ENCODE results near the gene TFF2.

The TFF2 gene

DNA sequence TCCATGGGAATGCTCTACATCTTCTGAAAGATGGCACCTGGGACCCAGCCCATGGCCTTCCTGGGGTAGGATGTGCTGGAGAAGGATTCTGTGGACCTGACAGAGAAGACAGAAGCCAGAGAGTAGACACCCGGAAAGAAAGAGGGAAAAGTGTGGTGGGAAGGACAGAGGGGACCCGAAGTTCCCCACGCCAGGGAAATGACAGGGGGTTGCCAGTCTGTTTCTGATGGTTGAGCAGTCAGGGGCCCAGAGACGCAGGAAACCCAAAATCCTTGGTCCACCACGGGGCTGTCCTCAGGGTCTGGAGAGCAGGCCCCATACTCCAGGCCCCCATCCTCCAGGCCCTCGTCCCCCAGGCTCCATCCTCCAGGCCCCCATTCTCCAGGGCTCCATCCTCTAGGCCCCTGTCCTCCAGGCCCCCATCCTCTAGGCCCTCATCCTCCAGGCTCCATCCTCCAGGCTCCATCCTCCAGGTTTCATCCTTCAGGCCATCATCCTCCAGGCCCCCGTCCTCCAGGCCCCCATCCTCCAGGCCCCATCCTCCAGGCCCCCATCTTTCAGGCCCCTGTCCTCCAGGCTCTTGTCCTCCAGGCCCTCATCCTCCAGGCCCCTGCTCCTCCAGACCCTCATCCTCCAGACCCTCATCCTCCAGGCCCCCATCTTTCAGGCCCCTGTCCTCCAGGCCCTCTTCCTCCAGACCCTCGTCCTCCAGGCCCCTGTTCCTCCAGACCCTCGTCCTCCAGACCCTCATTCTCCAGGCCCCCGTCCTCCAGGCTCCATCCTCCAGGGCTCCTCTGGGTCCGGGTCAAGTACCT lies 1.0 kb upstream of the TFF2 start:
- TF ChIP-seq, protein P1, sequence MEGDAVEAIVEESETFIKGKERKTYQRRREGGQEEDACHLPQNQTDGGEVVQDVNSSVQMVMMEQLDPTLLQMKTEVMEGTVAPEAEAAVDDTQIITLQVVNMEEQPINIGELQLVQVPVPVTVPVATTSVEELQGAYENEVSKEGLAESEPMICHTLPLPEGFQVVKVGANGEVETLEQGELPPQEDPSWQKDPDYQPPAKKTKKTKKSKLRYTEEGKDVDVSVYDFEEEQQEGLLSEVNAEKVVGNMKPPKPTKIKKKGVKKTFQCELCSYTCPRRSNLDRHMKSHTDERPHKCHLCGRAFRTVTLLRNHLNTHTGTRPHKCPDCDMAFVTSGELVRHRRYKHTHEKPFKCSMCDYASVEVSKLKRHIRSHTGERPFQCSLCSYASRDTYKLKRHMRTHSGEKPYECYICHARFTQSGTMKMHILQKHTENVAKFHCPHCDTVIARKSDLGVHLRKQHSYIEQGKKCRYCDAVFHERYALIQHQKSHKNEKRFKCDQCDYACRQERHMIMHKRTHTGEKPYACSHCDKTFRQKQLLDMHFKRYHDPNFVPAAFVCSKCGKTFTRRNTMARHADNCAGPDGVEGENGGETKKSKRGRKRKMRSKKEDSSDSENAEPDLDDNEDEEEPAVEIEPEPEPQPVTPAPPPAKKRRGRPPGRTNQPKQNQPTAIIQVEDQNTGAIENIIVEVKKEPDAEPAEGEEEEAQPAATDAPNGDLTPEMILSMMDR (IDR thresholded peaks at IDR 0.05; ENCODE audit: low read depth, low read length, missing control alignments), result no peak
- no peak for DNase-seq
- Histone ChIP-seq H3K36me3 (replicated peaks) (no peaks in the 10 kb centered on the region), H3K27ac (no peak overlapping the region), H3K27me3 (replicated peaks) (no peaks in the 10 kb centered on the region), H3K4me3 (ENCODE audit: low read depth, low read length) (no peak overlapping the region)
- in situ Hi-C loops (cut with HindIII; ENCODE audit: low pct_ligation_motif_present, low sequenced_read_pairs), result no loop called here

- no peak for DNase-seq
- H3K27ac ChIP-seq, result no peak overlapping the region
- no peaks in the 10 kb centered on the region for H3K27me3 ChIP-seq (replicated peaks)
- TF ChIP-seq, protein P1 (IDR thresholded peaks at IDR 0.05; ENCODE audit: low read depth, low read length, missing control alignments), result no peak
- H3K4me3 ChIP-seq (ENCODE audit: low read depth, low read length), result no peak overlapping the region
- H3K36me3 ChIP-seq (replicated peaks), result no peaks in the 10 kb centered on the region
- in situ Hi-C loops (cut with HindIII; ENCODE audit: low pct_ligation_motif_present, low sequenced_read_pairs), result no loop called here
Observed at GRCh38 chr21:42350318-42350910, 380 bp downstream of the TFF2 start.

- DNase-seq, result no peak
- Histone ChIP-seq H3K36me3 (replicated peaks) (no peaks in the 10 kb centered on the region), H3K4me3 (ENCODE audit: low read depth, low read length) (no peak overlapping the region), H3K27ac (no peak overlapping the region), H3K27me3 (replicated peaks) (no peaks in the 10 kb centered on the region)
- TF ChIP-seq, protein P1 (IDR thresholded peaks at IDR 0.05; ENCODE audit: low read depth, low read length, missing control alignments), result no peak
- in situ Hi-C loops (cut with HindIII; ENCODE audit: low pct_ligation_motif_present, low sequenced_read_pairs), result no loop called here
Observed at GRCh38 chr21:42349420-42350317, 1.1 kb downstream of the TFF2 start.

- H3K27me3 ChIP-seq (replicated peaks), result no peaks in the 10 kb centered on the region
- DNase-seq, result no peak
- no peak overlapping the region for H3K4me3 ChIP-seq (ENCODE audit: low read depth, low read length)
- no peak overlapping the region for H3K27ac ChIP-seq
- in situ Hi-C loops (cut with HindIII; ENCODE audit: low pct_ligation_motif_present, low sequenced_read_pairs), result no loop called here
- H3K36me3 ChIP-seq (replicated peaks), result no peaks in the 10 kb centered on the region
- TF ChIP-seq, protein P1 (IDR thresholded peaks at IDR 0.05; ENCODE audit: low read depth, low read length, missing control alignments), result no peak
Observed at GRCh38 chr21:42348762-42349161, 2.0 kb downstream of the TFF2 start.

GRCh38 chr21:42347601-42348327 lies 3.0 kb downstream of the TFF2 start:
- in situ Hi-C loops (cut with HindIII; ENCODE audit: low pct_ligation_motif_present, low sequenced_read_pairs), result no loop called here
- Histone ChIP-seq H3K27ac (no peak overlapping the region), H3K27me3 (replicated peaks) (no peaks in the 10 kb centered on the region), H3K4me3 (ENCODE audit: low read depth, low read length) (no peak overlapping the region), H3K36me3 (replicated peaks) (no peaks in the 10 kb centered on the region)
- TF ChIP-seq, protein P1 (IDR thresholded peaks at IDR 0.05; ENCODE audit: low read depth, low read length, missing control alignments), result no peak
- DNase-seq, result no peak

Measured in brain microvascular endothelial cell (primary cell).